Measurements from ENCODE around the gene PTPRH. TPM values are rescaled to one million over a fixed set of nuclear protein-coding genes. Genes with fewer than 3 reads are reported as not detected.

PTPRH gene
- total RNA-seq, 1 experiment from 2014 or later: 0.17 TPM

- CTCF ChIA-PET: no interaction called here
- DNase-seq (ENCODE audit: low spot score): no peak
- no peak overlapping the region for H3K27ac ChIP-seq (ENCODE audit: low read depth, low read length, poor library complexity, severe bottlenecking)
- POLR2A ChIA-PET (ENCODE audit: low non-redundant PET): no interaction called here
- no peaks in the 10 kb centered on the region for H3K9me3 ChIP-seq (ENCODE audit: low read depth, low read length, poor library complexity, severe bottlenecking)
- intact Hi-C loops (cut with micrococcal nuclease; ENCODE audit: unreplicated experiment): no loop called here
- no peaks in the 10 kb centered on the region for H3K27me3 ChIP-seq (replicated peaks; ENCODE audit: insufficient read depth, low read depth, low read length, poor library complexity)
- no peak overlapping the region for H3K4me3 ChIP-seq (ENCODE audit: low read depth, low read length, poor library complexity, severe bottlenecking)
- no TSS peak for BruUV-seq (replicated peaks)
- no peaks in the 10 kb centered on the region for H3K4me1 ChIP-seq (ENCODE audit: insufficient read depth, low read length, poor library complexity, severe bottlenecking)
- no peaks in the 10 kb centered on the region for H3K36me3 ChIP-seq (ENCODE audit: insufficient read depth, low read length, poor library complexity, severe bottlenecking)
- TF ChIP-seq EZH2 (IDR thresholded peaks at IDR 0.05; ENCODE audit: borderline replicate concordance, low read depth, low read length, poor library complexity, severe bottlenecking) (no peak), CTCF (conservative IDR thresholded peaks at IDR 0.05; ENCODE audit: low read depth, low read length) (no peak)
These were observed 14.2 kb upstream of the PTPRH start for GRCh38 chr19:55223291-55224037.

GRCh38 chr19:55220525-55220924 lies 11.2 kb upstream of the PTPRH start:
- Histone ChIP-seq H3K4me1 (ENCODE audit: insufficient read depth, low read length, poor library complexity, severe bottlenecking) (peaks cover 3% of the 10 kb centered on the region), H3K36me3 (ENCODE audit: insufficient read depth, low read length, poor library complexity, severe bottlenecking) (no peaks in the 10 kb centered on the region), H3K27me3 (replicated peaks; ENCODE audit: insufficient read depth, low read depth, low read length, poor library complexity) (no peaks in the 10 kb centered on the region), H3K9me3 (ENCODE audit: low read depth, low read length, poor library complexity, severe bottlenecking) (no peaks in the 10 kb centered on the region), H3K27ac (ENCODE audit: low read depth, low read length, poor library complexity, severe bottlenecking) (no peak overlapping the region), H3K4me3 (ENCODE audit: low read depth, low read length, poor library complexity, severe bottlenecking) (no peak overlapping the region)
- intact Hi-C loops (cut with micrococcal nuclease; ENCODE audit: unreplicated experiment): no loop called here
- DNase-seq (ENCODE audit: low spot score): no peak
- POLR2A ChIA-PET (ENCODE audit: low non-redundant PET): no interaction called here
- CTCF ChIA-PET: no interaction called here
- BruUV-seq (replicated peaks): no TSS peak
- TF ChIP-seq EZH2 (IDR thresholded peaks at IDR 0.05; ENCODE audit: borderline replicate concordance, low read depth, low read length, poor library complexity, severe bottlenecking) (no peak), CTCF (conservative IDR thresholded peaks at IDR 0.05; ENCODE audit: low read depth, low read length) (no peak)

- BruUV-seq (replicated peaks): TSS peak; percentile 55
- CTCF ChIA-PET: interaction anchor here (0.7 to 1.0 kb wide), 2 partner anchors 76 to 85 kb away, joined by 3 to 4 read pairs; no protein-coding TSS in a partner anchor
- H3K27me3 ChIP-seq (replicated peaks; ENCODE audit: insufficient read depth, low read depth, low read length, poor library complexity): no peaks in the 10 kb centered on the region
- no peaks in the 10 kb centered on the region for H3K36me3 ChIP-seq (ENCODE audit: insufficient read depth, low read length, poor library complexity, severe bottlenecking)
- H3K4me3 ChIP-seq (ENCODE audit: low read depth, low read length, poor library complexity, severe bottlenecking): peak overlapping the region; percentile 66
- POLR2A ChIA-PET (ENCODE audit: low non-redundant PET): interaction anchor here (0.8 kb wide), 1 partner anchor 62 kb away, joined by 3 read pairs; no protein-coding TSS in a partner anchor
- TF ChIP-seq CTCF (conservative IDR thresholded peaks at IDR 0.05; ENCODE audit: low read depth, low read length) (no peak), EZH2 (IDR thresholded peaks at IDR 0.05; ENCODE audit: borderline replicate concordance, low read depth, low read length, poor library complexity, severe bottlenecking) (no peak)
- H3K9me3 ChIP-seq (ENCODE audit: low read depth, low read length, poor library complexity, severe bottlenecking): no peaks in the 10 kb centered on the region
- peak; percentile 98 for DNase-seq (ENCODE audit: low spot score)
- intact Hi-C loops (cut with micrococcal nuclease; ENCODE audit: unreplicated experiment): loop anchor here (1.0 to 5.0 kb wide), 2 partner anchors 39 to 43 kb away; partner anchors contain the start of gene PPP6R1
- H3K4me1 ChIP-seq (ENCODE audit: insufficient read depth, low read length, poor library complexity, severe bottlenecking): peaks cover 3% of the 10 kb centered on the region
- H3K27ac ChIP-seq (ENCODE audit: low read depth, low read length, poor library complexity, severe bottlenecking): peak overlapping the region; percentile 98
These were observed 7.3 kb upstream of the PTPRH start for GRCh38 chr19:55216461-55217198.

All from A673 (cell line).